OCI-LY7 (cell line): Measurements from ENCODE around the gene TCF12.
"Not testable (repeated sequence)": the region's sequence is repeated elsewhere in the genome, so short reads cannot be mapped to it uniquely, and the experiment has no call there.

Experiments
- CTCF ChIP-seq: fragments of 200-600 bp; sonication (generic); conservative IDR thresholded peaks from 2 replicates; pipeline ENCODE4 v1.5.1; 2014; ENCODE audit warnings: mild to moderate bottlenecking, antibody characterized with exemption, low read length, moderate library complexity, mixed read lengths
- EZH2phosphoT487 ChIP-seq: fragments of 200-600 bp; sonication (generic); IDR thresholded peaks from 2 replicates; pipeline ENCODE4 v1.6.1; 2018; ENCODE audit warnings: low read depth, borderline replicate concordance, mild to moderate bottlenecking, mixed run types, antibody characterized with exemption, low read length, moderate library complexity, mixed read lengths

- TF ChIP-seq CTCF, EZH2phosphoT487: not testable (repeated sequence)
Measured at GRCh38 chr15:56955011-56955410, 36.6 kb downstream of the TCF12 start.
